Keratinocyte (primary cell): ENCODE measurements around the gene CDH1. TPM values are rescaled to one million over a fixed set of nuclear protein-coding genes. Genes with fewer than 3 reads are reported as not detected.

Experiments
- DNase-seq: peaks from one replicate; pipeline ENCODE4 v3.0.0-alpha.2; 2011; ENCODE audit warnings: low read depth, missing footprints, low spot score
- FAIRE-seq: peaks from 2 replicates; lab custom pipeline; 2011; peaks lifted over from hg19 to GRCh38; lab: Jason Lieb, UNC
- H2AFZ ChIP-seq: 2 replicates; pipeline ENCODE4 v1.6.0; 2012; ENCODE audit warnings: low read length, control low read depth, inconsistent platforms; ENCODE audit not compliant: control insufficient read depth
- H3K27ac ChIP-seq: 2 replicates; pipeline ENCODE4 v1.5.1; 2011; ENCODE audit warnings: low read length; ENCODE audit not compliant: control insufficient read depth, insufficient read depth
- H3K27me3 ChIP-seq: 3 replicates; pipeline ENCODE4 v1.6.0; 2011; ENCODE audit warnings: low read length; ENCODE audit not compliant: control insufficient read depth, insufficient read depth; ENCODE audit errors: extremely low read depth
- H3K36me3 ChIP-seq, 2 experiments: 2 replicates in 1 of 2; 3 replicates in 1 of 2; pipeline ENCODE4 v1.5.1; 2011; ENCODE audit warnings: low read length in 2 of 2, mild to moderate bottlenecking in 1 of 2; ENCODE audit not compliant: control insufficient read depth in 2 of 2, insufficient read depth in 2 of 2; ENCODE audit errors: extremely low read depth in 1 of 2
- H3K4me1 ChIP-seq: 3 replicates; pipeline ENCODE4 v1.5.1; 2011; ENCODE audit warnings: low read length; ENCODE audit not compliant: control insufficient read depth, insufficient read depth; ENCODE audit errors: extremely low read depth
- H3K4me2 ChIP-seq: 3 replicates; pipeline ENCODE4 v1.6.0; 2011; ENCODE audit warnings: low read depth, low read length; ENCODE audit not compliant: control insufficient read depth, insufficient read depth; ENCODE audit errors: extremely low read depth
- H3K4me3 ChIP-seq, 3 experiments: fragments of 200-600 bp in 1 of 3; sonication (generic) in 1 of 3; 2 replicates in 2 of 3; 3 replicates in 1 of 3; pipeline ENCODE4 v1.5.1; 2011 to 2016; ENCODE audit warnings: low read length in 3 of 3, mild to moderate bottlenecking in 3 of 3, control low read depth in 2 of 3, inconsistent platforms in 1 of 3, low read depth in 1 of 3, mixed read lengths in 1 of 3, mixed run types in 1 of 3, moderate library complexity in 1 of 3; ENCODE audit not compliant: control insufficient read depth in 2 of 3, insufficient read depth in 2 of 3; ENCODE audit errors: extremely low read depth in 1 of 3
- H3K79me2 ChIP-seq: 2 replicates; pipeline ENCODE4 v1.6.0; 2012; ENCODE audit warnings: low read length; ENCODE audit not compliant: control insufficient read depth, insufficient read depth
- H3K9ac ChIP-seq: 3 replicates; pipeline ENCODE4 v1.6.0; 2011; ENCODE audit warnings: low read length; ENCODE audit not compliant: control insufficient read depth, insufficient read depth; ENCODE audit errors: extremely low read depth
- H3K9me1 ChIP-seq: 3 replicates; pipeline ENCODE4 v1.6.0; 2011; ENCODE audit warnings: low read length; ENCODE audit not compliant: control insufficient read depth, insufficient read depth; ENCODE audit errors: extremely low read depth
- H3K9me3 ChIP-seq: 2 replicates; pipeline ENCODE4 v1.5.1; 2012; ENCODE audit warnings: low read depth, low read length; ENCODE audit not compliant: control insufficient read depth
- H4K20me1 ChIP-seq: 3 replicates; pipeline ENCODE4 v1.6.0; 2011; ENCODE audit warnings: low read length; ENCODE audit not compliant: control insufficient read depth, insufficient read depth; ENCODE audit errors: extremely low read depth
- EZH2 ChIP-seq: IDR thresholded peaks from one replicate; pipeline ENCODE4 v1.6.1; 2012; ENCODE audit warnings: inconsistent platforms, mild to moderate bottlenecking, low read length, moderate library complexity
- dilution Hi-C: fragments of 300-500 bp; cut with MboI; formaldehyde crosslinking; loops from one replicate; pipeline ENCODE4 v1.7.0; 2020; ENCODE audit warnings: low sequenced_read_pairs; ENCODE audit not compliant: extremely low pct_ligation_motif_present
- polyA plus RNA-seq, 5 experiments: library from polyadenylated mRNA; depleted of rRNA in 3 of 5; stranded (reverse) in 3 of 5; stranded (forward) in 1 of 5; unstranded in 1 of 5; fragments of >200 nt; gene quantifications; 1 replicate in 1 of 5; 2 replicates in 3 of 5; 3 replicates in 1 of 5; pipeline versions ENCODE4 v1.2.1 to v1.2.3, GENCODE V29; 2011 to 2012; ENCODE audit warnings: missing spikeins in 2 of 5, low read depth in 1 of 5, low replicate concordance in 1 of 5
- TF ChIP-seq, protein P1 (sequence below), 3 experiments: IDR thresholded peaks in 1 of 3; conservative IDR thresholded peaks in 1 of 3; optimal IDR thresholded peaks in 1 of 3; 2 replicates in 2 of 3; 3 replicates in 1 of 3; pipeline versions ENCODE3 to v1.5.1; 2011; ENCODE audit warnings: low read length in 3 of 3, mild to moderate bottlenecking in 3 of 3, moderate library complexity in 2 of 3, control low read depth in 1 of 3, inconsistent platforms in 1 of 3; ENCODE audit not compliant: insufficient read depth in 2 of 3; ENCODE audit errors: extremely low read depth in 1 of 3

The CDH1 gene
- polyA plus RNA-seq, 1 donor (not counting 4 experiments of a cell fraction or from before 2014, with no cell fraction given): 247 TPM

DNA sequence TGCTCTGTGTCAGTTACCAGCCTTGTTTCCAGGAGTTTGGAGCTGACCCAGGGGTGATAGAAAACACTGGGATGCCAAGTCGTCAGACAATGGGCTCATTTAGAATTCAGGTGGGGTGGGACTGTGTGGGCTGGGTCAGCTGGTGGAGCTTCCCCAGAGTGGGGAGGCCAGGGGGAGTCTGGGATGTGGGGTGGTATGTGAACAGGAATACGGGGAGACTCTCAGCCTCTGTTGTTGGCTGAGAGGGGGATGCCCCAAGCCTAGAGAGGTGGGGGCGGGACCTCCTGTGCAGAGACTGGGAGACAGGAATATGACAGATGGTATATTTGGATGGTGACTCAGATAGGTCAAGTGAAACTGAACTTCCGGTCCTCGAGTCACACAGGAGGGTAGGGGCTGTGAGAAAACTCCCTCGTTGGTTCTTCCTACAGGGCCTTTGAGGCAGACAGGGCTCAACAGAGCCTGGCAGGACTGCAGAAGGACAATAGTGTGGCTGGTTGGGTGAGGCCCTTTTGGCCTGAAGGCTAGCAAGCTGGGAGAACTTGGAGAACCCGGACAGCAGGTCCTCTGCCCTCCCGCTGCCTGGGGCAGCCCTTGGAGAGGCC, 23.7 kb downstream of the CDH1 start:
- dilution Hi-C loops: no loop called here
- TF ChIP-seq, protein P1, sequence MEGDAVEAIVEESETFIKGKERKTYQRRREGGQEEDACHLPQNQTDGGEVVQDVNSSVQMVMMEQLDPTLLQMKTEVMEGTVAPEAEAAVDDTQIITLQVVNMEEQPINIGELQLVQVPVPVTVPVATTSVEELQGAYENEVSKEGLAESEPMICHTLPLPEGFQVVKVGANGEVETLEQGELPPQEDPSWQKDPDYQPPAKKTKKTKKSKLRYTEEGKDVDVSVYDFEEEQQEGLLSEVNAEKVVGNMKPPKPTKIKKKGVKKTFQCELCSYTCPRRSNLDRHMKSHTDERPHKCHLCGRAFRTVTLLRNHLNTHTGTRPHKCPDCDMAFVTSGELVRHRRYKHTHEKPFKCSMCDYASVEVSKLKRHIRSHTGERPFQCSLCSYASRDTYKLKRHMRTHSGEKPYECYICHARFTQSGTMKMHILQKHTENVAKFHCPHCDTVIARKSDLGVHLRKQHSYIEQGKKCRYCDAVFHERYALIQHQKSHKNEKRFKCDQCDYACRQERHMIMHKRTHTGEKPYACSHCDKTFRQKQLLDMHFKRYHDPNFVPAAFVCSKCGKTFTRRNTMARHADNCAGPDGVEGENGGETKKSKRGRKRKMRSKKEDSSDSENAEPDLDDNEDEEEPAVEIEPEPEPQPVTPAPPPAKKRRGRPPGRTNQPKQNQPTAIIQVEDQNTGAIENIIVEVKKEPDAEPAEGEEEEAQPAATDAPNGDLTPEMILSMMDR (optimal IDR thresholded peaks at IDR 0.05 in 1 of 3, IDR thresholded peaks at IDR 0.05 in 1 of 3, conservative IDR thresholded peaks at IDR 0.05 in 1 of 3; ENCODE audit: extremely low read depth in 1 of 3, insufficient read depth in 2 of 3, low read length in 3 of 3): no peak
- TF ChIP-seq EZH2: no peak
- peak; percentile 60 for FAIRE-seq

GRCh38 chr16:68762996-68763756, 26.1 kb downstream of the CDH1 start:
- Histone ChIP-seq H3K9me3 (no peaks in the 10 kb centered on the region), H3K9me1 (peaks cover 5% of the 10 kb centered on the region), H3K27me3 (no peaks in the 10 kb centered on the region), H3K9ac (peak overlapping the region; percentile 55), H3K36me3 (peaks cover 20 to 26% of the 10 kb centered on the region in 2 experiments), H3K4me1 (peaks cover 68% of the 10 kb centered on the region), H2AFZ (no peak overlapping the region), H4K20me1 (no peaks in the 10 kb centered on the region), H3K4me3 (no peak overlapping the region), H3K4me2 (peak overlapping the region; percentile 40), H3K27ac (peak overlapping the region; percentile 99), H3K79me2 (peaks cover 79% of the 10 kb centered on the region)
- dilution Hi-C loops: no loop called here
- FAIRE-seq (no peak), DNase-seq (no peak)
- no peak for TF ChIP-seq EZH2
- TF ChIP-seq, protein P1 (optimal IDR thresholded peaks at IDR 0.05 in 1 of 3, IDR thresholded peaks at IDR 0.05 in 1 of 3, conservative IDR thresholded peaks at IDR 0.05 in 1 of 3; ENCODE audit: extremely low read depth in 1 of 3, insufficient read depth in 2 of 3, low read length in 3 of 3): no peak

More for the DNA sequence above, 23.7 kb downstream of the CDH1 start:
- no peaks in the 10 kb centered on the region for H4K20me1 ChIP-seq
- H3K79me2 ChIP-seq: peaks cover 72% of the 10 kb centered on the region
- H3K27me3 ChIP-seq: no peaks in the 10 kb centered on the region
- peaks cover 23 to 24% of the 10 kb centered on the region in 2 experiments for H3K36me3 ChIP-seq
- H3K9ac ChIP-seq: peak overlapping the region; percentile 84
- H3K27ac ChIP-seq: peak overlapping the region; percentile 99
- H3K4me1 ChIP-seq: peaks cover 83% of the 10 kb centered on the region
- no peak overlapping the region for H2AFZ ChIP-seq
- peak; percentile 94 for DNase-seq
- peaks cover 5% of the 10 kb centered on the region for H3K9me1 ChIP-seq
- peak overlapping the region; percentile 78 for H3K4me2 ChIP-seq
- H3K4me3 ChIP-seq: peak overlapping the region in 2 of 3 experiments; percentile 4 to 39
- H3K9me3 ChIP-seq: no peaks in the 10 kb centered on the region
